GM12878 (cell line): ENCODE results near the gene LRRC75A. TPM values are rescaled to one million over a fixed set of nuclear protein-coding genes. Genes with fewer than 3 reads are reported as not detected.

Source experiments
- ASH2L ChIP-seq: fragments of 300-600, 200-600 bp; sonication (generic); IDR thresholded peaks from 2 replicates; pipeline ENCODE4 v1.6.1; 2017; ENCODE audit warnings: low read depth, mild to moderate bottlenecking, borderline replicate concordance
- ATF7 ChIP-seq: fragments of 450-650 bp; IDR thresholded peaks from 2 replicates; pipeline ENCODE4 v1.6.1; 2016; ENCODE audit warnings: low read depth, mild to moderate bottlenecking
- CBFB ChIP-seq: IDR thresholded peaks from 2 replicates; pipeline ENCODE4 v1.6.1; 2016; ENCODE audit warnings: antibody characterized with exemption, low read depth
- CEBPB ChIP-seq, 2 experiments: fragments of 150-350 bp in 1 of 2; IDR thresholded peaks; 2 replicates each; pipeline ENCODE4 v1.6.1; 2012 to 2014; ENCODE audit warnings: low read depth in 2 of 2, low read length in 2 of 2, borderline replicate concordance in 1 of 2, inconsistent platforms in 1 of 2
- FOXK2 ChIP-seq: fragments of 450-650 bp; IDR thresholded peaks from 2 replicates; pipeline ENCODE4 v1.6.1; 2017; ENCODE audit warnings: mild to moderate bottlenecking, moderate library complexity
- FOXM1 ChIP-seq: IDR thresholded peaks from 2 replicates; pipeline ENCODE4 v1.6.1; 2012; ENCODE audit warnings: low read depth, mild to moderate bottlenecking, inconsistent platforms, low read length, moderate library complexity
- JUNB ChIP-seq: IDR thresholded peaks from 2 replicates; pipeline ENCODE4 v1.6.1; 2016; ENCODE audit warnings: antibody characterized with exemption, mild to moderate bottlenecking
- KLF5 ChIP-seq: fragments of 450-650 bp; IDR thresholded peaks from 2 replicates; pipeline ENCODE4 v1.6.1; 2014; ENCODE audit warnings: mild to moderate bottlenecking; ENCODE audit not compliant: partially characterized antibody
- MTA2 ChIP-seq: fragments of 450-650 bp; IDR thresholded peaks from 2 replicates; pipeline ENCODE4 v1.6.1; 2016; ENCODE audit warnings: low read depth, mild to moderate bottlenecking, moderate library complexity
- NFYB ChIP-seq: IDR thresholded peaks from 2 replicates; pipeline ENCODE4 v1.6.1; 2011; ENCODE audit warnings: low read depth, mild to moderate bottlenecking, low read length, improper control_type of control experiment, moderate library complexity; ENCODE audit not compliant: insufficient read depth
- RB1 ChIP-seq: fragments of 450-650 bp; formaldehyde crosslinking; IDR thresholded peaks from 2 replicates; pipeline ENCODE4 v1.6.1; 2017; ENCODE audit warnings: mild to moderate bottlenecking, borderline replicate concordance
- ZNF384 ChIP-seq: IDR thresholded peaks from 2 replicates; pipeline ENCODE4 v1.6.1; 2012; ENCODE audit warnings: low read depth, mild to moderate bottlenecking, low read length, improper control_type of control experiment, borderline replicate concordance
- ZSCAN29 ChIP-seq: fragments of 450-650 bp; IDR thresholded peaks from 2 replicates; pipeline ENCODE4 v1.6.1; 2017; ENCODE audit warnings: mild to moderate bottlenecking, moderate library complexity
- polyA plus RNA-seq, 11 experiments: library from polyadenylated mRNA; depleted of rRNA in 4 of 11; unstranded in 6 of 11; stranded (reverse) in 5 of 11; fragments of >200 nt; fragmentation: Nextera tagmentation in 4 of 11; fragmentation: Illumina TruSeq in 1 of 11; extraction: Ambion mirVana in 4 of 11; extraction: Trizol in 1 of 11; gene quantifications; 1 replicate in 1 of 11; 2 replicates in 10 of 11; pipeline versions ENCODE4 v1.2.1 to v1.2.3, GENCODE V29; 2011 to 2016; ENCODE audit warnings: inconsistent platforms in 2 of 11, missing spikeins in 2 of 11, low read depth in 1 of 11
- total RNA-seq, 4 experiments: library from RNA; depleted of rRNA in 3 of 4; stranded (reverse); fragments of >200 nt in 3 of 4; fragmentation: Illumina TruSeq in 1 of 4; extraction: Trizol in 1 of 4; gene quantifications; 2 replicates each; pipeline versions ENCODE4 v1.2.1 to v1.2.3, GENCODE V29; 2013 to 2021
- TF ChIP-seq, protein P1 (sequence below), 3 experiments: IDR thresholded peaks in 2 of 3; conservative IDR thresholded peaks in 1 of 3; 2 replicates each; pipeline ENCODE4 v1.5.1; 2011; ENCODE audit warnings: low read depth in 3 of 3, low read length in 3 of 3, mild to moderate bottlenecking in 3 of 3, control low read depth in 2 of 3, moderate library complexity in 2 of 3, inconsistent platforms in 1 of 3, mixed read lengths in 1 of 3; ENCODE audit not compliant: control insufficient read depth in 2 of 3, insufficient read depth in 1 of 3; ENCODE audit errors: extremely low read depth in 1 of 3
- TF ChIP-seq, protein P2 (sequence below): IDR thresholded peaks from 2 replicates; pipeline ENCODE4 v1.6.1; 2012; ENCODE audit warnings: low read length, inconsistent platforms
- TF ChIP-seq, protein P3 (sequence below): fragments of 450-650 bp; formaldehyde crosslinking; IDR thresholded peaks from 2 replicates; pipeline ENCODE4 v1.4.0; 2020; ENCODE audit warnings: mild to moderate bottlenecking, moderate library complexity
- TF ChIP-seq, protein P4 (sequence below): fragments of 450-650 bp; conservative IDR thresholded peaks from 2 replicates; pipeline ENCODE4 v1.6.1; 2017; ENCODE audit warnings: mild to moderate bottlenecking, moderate library complexity
- TF ChIP-seq, protein P5 (sequence below): fragments of 450-650 bp; IDR thresholded peaks from 2 replicates; pipeline ENCODE4 v1.6.1; 2017; ENCODE audit warnings: borderline replicate concordance

LRRC75A gene
- total and polyA plus RNA-seq, 10 of the 15 experiments (the other 5 are each of a cell fraction or from before 2014, with no cell fraction given): 0.01 to 1.3 (median 0.09) TPM; not detected in 2

DNA sequence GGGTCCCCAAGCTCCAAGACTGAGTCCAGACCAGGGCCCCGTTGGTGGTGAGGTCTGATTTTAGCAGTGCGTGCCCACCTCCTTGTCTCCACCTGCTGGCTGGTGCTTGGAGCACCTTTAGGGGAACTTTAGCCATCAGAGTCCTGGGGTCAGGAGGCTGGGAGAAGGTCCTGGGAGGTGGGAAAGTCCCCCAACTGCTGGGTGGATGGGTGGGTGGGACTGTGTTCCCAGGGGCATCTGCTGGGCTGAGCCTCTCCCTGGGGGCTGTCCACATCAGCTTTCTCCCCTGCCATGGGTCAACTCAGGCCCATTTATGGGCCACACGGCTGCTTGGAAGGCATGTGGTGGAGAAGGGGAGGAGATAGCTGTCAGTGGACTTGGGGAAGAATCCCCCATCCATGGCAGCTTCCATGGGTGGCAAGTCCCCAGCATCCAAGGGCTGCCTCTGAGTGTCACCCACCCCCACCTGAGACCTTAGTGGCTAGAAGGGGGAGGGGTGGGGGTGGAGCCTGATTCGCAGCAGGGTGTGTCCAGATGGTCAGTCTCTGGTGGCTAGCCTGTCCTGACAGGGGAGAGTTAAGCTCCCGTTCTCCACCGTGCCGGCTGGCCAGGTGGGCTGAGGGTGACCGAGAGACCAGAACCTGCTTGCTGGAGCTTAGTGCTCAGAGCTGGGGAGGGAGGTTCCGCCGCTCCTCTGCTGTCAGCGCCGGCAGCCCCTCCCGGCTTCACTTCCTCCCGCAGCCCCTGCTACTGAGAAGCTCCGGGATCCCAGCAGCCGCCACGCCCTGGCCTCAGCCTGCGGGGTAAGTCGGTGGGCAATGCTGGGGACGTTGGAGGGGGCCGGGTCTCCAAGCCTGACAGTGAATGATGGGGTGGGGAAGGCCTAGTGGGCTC is 76.7 kb downstream of the LRRC75A start, which contains the start of gene TRPV2 (continued):
- TF ChIP-seq, protein P1, sequence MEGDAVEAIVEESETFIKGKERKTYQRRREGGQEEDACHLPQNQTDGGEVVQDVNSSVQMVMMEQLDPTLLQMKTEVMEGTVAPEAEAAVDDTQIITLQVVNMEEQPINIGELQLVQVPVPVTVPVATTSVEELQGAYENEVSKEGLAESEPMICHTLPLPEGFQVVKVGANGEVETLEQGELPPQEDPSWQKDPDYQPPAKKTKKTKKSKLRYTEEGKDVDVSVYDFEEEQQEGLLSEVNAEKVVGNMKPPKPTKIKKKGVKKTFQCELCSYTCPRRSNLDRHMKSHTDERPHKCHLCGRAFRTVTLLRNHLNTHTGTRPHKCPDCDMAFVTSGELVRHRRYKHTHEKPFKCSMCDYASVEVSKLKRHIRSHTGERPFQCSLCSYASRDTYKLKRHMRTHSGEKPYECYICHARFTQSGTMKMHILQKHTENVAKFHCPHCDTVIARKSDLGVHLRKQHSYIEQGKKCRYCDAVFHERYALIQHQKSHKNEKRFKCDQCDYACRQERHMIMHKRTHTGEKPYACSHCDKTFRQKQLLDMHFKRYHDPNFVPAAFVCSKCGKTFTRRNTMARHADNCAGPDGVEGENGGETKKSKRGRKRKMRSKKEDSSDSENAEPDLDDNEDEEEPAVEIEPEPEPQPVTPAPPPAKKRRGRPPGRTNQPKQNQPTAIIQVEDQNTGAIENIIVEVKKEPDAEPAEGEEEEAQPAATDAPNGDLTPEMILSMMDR (IDR thresholded peaks at IDR 0.05 in 2 of 3, conservative IDR thresholded peaks at IDR 0.05 in 1 of 3; ENCODE audit: control insufficient read depth in 2 of 3, extremely low read depth in 1 of 3, insufficient read depth in 1 of 3, low read depth in 3 of 3, low read length in 3 of 3): peak; percentile 87 to 91 (median 87)
- TF ChIP-seq FOXK2: no peak
- no peak for TF ChIP-seq KLF5
- no peak for TF ChIP-seq ZSCAN29
- TF ChIP-seq ASH2L: no peak
- TF ChIP-seq, protein P2, sequence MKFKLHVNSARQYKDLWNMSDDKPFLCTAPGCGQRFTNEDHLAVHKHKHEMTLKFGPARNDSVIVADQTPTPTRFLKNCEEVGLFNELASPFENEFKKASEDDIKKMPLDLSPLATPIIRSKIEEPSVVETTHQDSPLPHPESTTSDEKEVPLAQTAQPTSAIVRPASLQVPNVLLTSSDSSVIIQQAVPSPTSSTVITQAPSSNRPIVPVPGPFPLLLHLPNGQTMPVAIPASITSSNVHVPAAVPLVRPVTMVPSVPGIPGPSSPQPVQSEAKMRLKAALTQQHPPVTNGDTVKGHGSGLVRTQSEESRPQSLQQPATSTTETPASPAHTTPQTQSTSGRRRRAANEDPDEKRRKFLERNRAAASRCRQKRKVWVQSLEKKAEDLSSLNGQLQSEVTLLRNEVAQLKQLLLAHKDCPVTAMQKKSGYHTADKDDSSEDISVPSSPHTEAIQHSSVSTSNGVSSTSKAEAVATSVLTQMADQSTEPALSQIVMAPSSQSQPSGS: no peak
- no peak for TF ChIP-seq ATF7
- no peak for TF ChIP-seq NFYB
- TF ChIP-seq, protein P3, sequence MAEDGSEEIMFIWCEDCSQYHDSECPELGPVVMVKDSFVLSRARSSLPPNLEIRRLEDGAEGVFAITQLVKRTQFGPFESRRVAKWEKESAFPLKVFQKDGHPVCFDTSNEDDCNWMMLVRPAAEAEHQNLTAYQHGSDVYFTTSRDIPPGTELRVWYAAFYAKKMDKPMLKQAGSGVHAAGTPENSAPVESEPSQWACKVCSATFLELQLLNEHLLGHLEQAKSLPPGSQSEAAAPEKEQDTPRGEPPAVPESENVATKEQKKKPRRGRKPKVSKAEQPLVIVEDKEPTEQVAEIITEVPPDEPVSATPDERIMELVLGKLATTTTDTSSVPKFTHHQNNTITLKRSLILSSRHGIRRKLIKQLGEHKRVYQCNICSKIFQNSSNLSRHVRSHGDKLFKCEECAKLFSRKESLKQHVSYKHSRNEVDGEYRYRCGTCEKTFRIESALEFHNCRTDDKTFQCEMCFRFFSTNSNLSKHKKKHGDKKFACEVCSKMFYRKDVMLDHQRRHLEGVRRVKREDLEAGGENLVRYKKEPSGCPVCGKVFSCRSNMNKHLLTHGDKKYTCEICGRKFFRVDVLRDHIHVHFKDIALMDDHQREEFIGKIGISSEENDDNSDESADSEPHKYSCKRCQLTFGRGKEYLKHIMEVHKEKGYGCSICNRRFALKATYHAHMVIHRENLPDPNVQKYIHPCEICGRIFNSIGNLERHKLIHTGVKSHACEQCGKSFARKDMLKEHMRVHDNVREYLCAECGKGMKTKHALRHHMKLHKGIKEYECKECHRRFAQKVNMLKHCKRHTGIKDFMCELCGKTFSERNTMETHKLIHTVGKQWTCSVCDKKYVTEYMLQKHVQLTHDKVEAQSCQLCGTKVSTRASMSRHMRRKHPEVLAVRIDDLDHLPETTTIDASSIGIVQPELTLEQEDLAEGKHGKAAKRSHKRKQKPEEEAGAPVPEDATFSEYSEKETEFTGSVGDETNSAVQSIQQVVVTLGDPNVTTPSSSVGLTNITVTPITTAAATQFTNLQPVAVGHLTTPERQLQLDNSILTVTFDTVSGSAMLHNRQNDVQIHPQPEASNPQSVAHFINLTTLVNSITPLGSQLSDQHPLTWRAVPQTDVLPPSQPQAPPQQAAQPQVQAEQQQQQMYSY: no peak
- TF ChIP-seq JUNB: no peak
- TF ChIP-seq CEBPB (IDR thresholded peaks at IDR 0.05; ENCODE audit: borderline replicate concordance in 1 of 2, low read depth in 2 of 2, low read length in 2 of 2): no peak
- TF ChIP-seq, protein P4, sequence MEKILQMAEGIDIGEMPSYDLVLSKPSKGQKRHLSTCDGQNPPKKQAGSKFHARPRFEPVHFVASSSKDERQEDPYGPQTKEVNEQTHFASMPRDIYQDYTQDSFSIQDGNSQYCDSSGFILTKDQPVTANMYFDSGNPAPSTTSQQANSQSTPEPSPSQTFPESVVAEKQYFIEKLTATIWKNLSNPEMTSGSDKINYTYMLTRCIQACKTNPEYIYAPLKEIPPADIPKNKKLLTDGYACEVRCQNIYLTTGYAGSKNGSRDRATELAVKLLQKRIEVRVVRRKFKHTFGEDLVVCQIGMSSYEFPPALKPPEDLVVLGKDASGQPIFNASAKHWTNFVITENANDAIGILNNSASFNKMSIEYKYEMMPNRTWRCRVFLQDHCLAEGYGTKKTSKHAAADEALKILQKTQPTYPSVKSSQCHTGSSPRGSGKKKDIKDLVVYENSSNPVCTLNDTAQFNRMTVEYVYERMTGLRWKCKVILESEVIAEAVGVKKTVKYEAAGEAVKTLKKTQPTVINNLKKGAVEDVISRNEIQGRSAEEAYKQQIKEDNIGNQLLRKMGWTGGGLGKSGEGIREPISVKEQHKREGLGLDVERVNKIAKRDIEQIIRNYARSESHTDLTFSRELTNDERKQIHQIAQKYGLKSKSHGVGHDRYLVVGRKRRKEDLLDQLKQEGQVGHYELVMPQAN: 0 out of 2 replicates have a peak, but pooled peaks have one; percentile 43
- TF ChIP-seq RB1: no peak; the same call in 1 of the 2 replicates
- TF ChIP-seq FOXM1: no peak
- no peak for TF ChIP-seq ZNF384
- TF ChIP-seq, protein P5, sequence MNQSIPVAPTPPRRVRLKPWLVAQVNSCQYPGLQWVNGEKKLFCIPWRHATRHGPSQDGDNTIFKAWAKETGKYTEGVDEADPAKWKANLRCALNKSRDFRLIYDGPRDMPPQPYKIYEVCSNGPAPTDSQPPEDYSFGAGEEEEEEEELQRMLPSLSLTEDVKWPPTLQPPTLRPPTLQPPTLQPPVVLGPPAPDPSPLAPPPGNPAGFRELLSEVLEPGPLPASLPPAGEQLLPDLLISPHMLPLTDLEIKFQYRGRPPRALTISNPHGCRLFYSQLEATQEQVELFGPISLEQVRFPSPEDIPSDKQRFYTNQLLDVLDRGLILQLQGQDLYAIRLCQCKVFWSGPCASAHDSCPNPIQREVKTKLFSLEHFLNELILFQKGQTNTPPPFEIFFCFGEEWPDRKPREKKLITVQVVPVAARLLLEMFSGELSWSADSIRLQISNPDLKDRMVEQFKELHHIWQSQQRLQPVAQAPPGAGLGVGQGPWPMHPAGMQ: no peak
- 0 out of 2 replicates have a peak, but pooled peaks have one; percentile 28 for TF ChIP-seq MTA2
- TF ChIP-seq CBFB: no peak
